ENCODE data around the gene SPOCK1. TPM values are rescaled to one million over a fixed set of nuclear protein-coding genes. Genes with fewer than 3 reads are reported as not detected.

Gene SPOCK1
- polyA plus RNA-seq, 2 of the 4 experiments (the other 2 are of a cell fraction): 28.9 to 40.8 TPM

DNA sequence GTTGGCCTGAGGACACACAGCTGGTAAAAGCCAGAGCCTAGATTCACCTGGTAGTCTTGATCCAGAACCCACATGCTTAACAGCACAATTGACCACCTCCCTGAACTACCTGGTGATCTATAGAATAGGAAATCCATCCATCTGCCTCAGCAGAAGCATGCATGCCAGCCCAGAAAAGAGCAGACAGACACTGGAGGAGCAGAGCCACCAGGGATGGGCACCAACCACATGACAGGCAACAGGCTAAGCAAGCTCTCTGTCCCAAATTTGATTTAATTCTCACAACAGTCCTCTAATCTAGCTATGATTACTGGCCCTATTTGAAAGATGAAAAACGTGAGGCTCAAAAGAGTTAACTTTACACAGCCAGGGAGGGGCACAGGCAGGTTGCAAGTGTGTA, 208.1 kb downstream of the SPOCK1 start:
- CTCF ChIA-PET: no interaction called here
- Histone ChIP-seq H3K4me3 (no peak overlapping the region), H3K4me2 (no peak overlapping the region), H3K4me1 (no peaks in the 10 kb centered on the region), H3K27ac (no peak overlapping the region), H3K9me3 (no peaks in the 10 kb centered on the region)
- DNase-seq (ENCODE audit: low read depth in 1 of 2, low spot score in 1 of 2) (no peak), FAIRE-seq (no peak), ATAC-seq (no peak)
- POLR2A ChIA-PET: no interaction called here
- no peak for TF ChIP-seq EP300 (IDR thresholded peaks at IDR 0.05)
- TF ChIP-seq RCOR1 (IDR thresholded peaks at IDR 0.05; ENCODE audit: low read depth, low read length): no peak
- no peak for TF ChIP-seq FOSL2 (IDR thresholded peaks at IDR 0.05)
- TF ChIP-seq FOSL2 (CRISPR knock-in tag; IDR thresholded peaks at IDR 0.05): no peak
- TF ChIP-seq CHD4 (IDR thresholded peaks at IDR 0.05; ENCODE audit: borderline replicate concordance): no peak
- TF ChIP-seq, protein P1, sequence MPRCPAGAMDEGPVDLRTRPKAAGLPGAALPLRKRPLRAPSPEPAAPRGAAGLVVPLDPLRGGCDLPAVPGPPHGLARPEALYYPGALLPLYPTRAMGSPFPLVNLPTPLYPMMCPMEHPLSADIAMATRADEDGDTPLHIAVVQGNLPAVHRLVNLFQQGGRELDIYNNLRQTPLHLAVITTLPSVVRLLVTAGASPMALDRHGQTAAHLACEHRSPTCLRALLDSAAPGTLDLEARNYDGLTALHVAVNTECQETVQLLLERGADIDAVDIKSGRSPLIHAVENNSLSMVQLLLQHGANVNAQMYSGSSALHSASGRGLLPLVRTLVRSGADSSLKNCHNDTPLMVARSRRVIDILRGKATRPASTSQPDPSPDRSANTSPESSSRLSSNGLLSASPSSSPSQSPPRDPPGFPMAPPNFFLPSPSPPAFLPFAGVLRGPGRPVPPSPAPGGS (IDR thresholded peaks at IDR 0.05): no peak
- TF ChIP-seq, protein P2, sequence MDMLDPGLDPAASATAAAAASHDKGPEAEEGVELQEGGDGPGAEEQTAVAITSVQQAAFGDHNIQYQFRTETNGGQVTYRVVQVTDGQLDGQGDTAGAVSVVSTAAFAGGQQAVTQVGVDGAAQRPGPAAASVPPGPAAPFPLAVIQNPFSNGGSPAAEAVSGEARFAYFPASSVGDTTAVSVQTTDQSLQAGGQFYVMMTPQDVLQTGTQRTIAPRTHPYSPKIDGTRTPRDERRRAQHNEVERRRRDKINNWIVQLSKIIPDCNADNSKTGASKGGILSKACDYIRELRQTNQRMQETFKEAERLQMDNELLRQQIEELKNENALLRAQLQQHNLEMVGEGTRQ (IDR thresholded peaks at IDR 0.05): no peak
- TF ChIP-seq, protein P3, sequence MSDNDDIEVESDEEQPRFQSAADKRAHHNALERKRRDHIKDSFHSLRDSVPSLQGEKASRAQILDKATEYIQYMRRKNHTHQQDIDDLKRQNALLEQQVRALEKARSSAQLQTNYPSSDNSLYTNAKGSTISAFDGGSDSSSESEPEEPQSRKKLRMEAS (IDR thresholded peaks at IDR 0.05): no peak
- TF ChIP-seq HOXA7 (CRISPR knock-in tag; IDR thresholded peaks at IDR 0.05): no peak
- no peak for TF ChIP-seq SMC3 (IDR thresholded peaks at IDR 0.05)
- no peak for TF ChIP-seq MYC (IDR thresholded peaks at IDR 0.05; ENCODE audit: borderline replicate concordance, low read length)
- TF ChIP-seq, protein P4, sequence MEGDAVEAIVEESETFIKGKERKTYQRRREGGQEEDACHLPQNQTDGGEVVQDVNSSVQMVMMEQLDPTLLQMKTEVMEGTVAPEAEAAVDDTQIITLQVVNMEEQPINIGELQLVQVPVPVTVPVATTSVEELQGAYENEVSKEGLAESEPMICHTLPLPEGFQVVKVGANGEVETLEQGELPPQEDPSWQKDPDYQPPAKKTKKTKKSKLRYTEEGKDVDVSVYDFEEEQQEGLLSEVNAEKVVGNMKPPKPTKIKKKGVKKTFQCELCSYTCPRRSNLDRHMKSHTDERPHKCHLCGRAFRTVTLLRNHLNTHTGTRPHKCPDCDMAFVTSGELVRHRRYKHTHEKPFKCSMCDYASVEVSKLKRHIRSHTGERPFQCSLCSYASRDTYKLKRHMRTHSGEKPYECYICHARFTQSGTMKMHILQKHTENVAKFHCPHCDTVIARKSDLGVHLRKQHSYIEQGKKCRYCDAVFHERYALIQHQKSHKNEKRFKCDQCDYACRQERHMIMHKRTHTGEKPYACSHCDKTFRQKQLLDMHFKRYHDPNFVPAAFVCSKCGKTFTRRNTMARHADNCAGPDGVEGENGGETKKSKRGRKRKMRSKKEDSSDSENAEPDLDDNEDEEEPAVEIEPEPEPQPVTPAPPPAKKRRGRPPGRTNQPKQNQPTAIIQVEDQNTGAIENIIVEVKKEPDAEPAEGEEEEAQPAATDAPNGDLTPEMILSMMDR (IDR thresholded peaks at IDR 0.05): no peak
- no peak for TF ChIP-seq SREBF2 (IDR thresholded peaks at IDR 0.05)
- TF ChIP-seq, protein P5, sequence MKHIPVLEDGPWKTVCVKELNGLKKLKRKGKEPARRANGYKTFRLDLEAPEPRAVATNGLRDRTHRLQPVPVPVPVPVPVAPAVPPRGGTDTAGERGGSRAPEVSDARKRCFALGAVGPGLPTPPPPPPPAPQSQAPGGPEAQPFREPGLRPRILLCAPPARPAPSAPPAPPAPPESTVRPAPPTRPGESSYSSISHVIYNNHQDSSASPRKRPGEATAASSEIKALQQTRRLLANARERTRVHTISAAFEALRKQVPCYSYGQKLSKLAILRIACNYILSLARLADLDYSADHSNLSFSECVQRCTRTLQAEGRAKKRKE (CRISPR knock-in tag; IDR thresholded peaks at IDR 0.05; ENCODE audit: low read depth): no peak
- TF ChIP-seq TP53 (CRISPR knock-in tag; IDR thresholded peaks at IDR 0.05): no peak
- no peak for TF ChIP-seq CEBPB (IDR thresholded peaks at IDR 0.05)
- TF ChIP-seq, protein P6, sequence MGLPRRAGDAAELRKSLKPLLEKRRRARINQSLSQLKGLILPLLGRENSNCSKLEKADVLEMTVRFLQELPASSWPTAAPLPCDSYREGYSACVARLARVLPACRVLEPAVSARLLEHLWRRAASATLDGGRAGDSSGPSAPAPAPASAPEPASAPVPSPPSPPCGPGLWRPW (IDR thresholded peaks at IDR 0.05): no peak
- TF ChIP-seq FOSB (CRISPR knock-in tag; IDR thresholded peaks at IDR 0.05): no peak
- TF ChIP-seq EHF (CRISPR knock-in tag; IDR thresholded peaks at IDR 0.05): no peak
- WGBS (ENCODE audit: missing lambda C conversion rate): 30% methylated on average over 1 of the region's 1 CpG

DNA sequence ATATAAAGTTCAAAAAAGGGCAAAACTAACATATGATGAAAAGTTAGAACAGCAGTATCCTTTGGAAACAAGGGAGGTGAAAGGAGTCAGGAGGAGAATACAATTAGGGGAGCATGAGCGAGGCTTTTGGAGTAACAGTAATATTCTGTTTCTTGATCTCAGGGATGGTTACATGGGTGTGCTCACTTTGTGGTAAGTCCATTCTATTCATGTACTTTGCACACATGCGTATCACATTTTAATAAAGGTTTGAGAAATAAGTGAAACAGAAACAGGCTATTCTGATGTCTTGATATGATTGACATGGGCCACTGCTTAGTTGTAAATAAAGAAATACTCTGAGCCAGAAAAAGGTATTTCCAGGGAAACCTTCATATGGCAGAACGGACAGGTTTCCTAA, 208.8 kb downstream of the SPOCK1 start:
- no peak overlapping the region for H3K27ac ChIP-seq
- H3K4me3 ChIP-seq: no peak overlapping the region
- no peak for TF ChIP-seq SMC3 (IDR thresholded peaks at IDR 0.05)
- no peak for TF ChIP-seq NPAS2 (CRISPR knock-in tag; IDR thresholded peaks at IDR 0.05; ENCODE audit: borderline replicate concordance)
- no peak for TF ChIP-seq CHD2 (IDR thresholded peaks at IDR 0.05; ENCODE audit: low read length, partially characterized antibody)
- no peak for TF ChIP-seq JUN (IDR thresholded peaks at IDR 0.05)
- TF ChIP-seq HOXA7 (CRISPR knock-in tag; IDR thresholded peaks at IDR 0.05): no peak
- no peak for TF ChIP-seq HOXB5 (CRISPR knock-in tag; IDR thresholded peaks at IDR 0.05)
- no peak for TF ChIP-seq ESRRA (IDR thresholded peaks at IDR 0.05; ENCODE audit: borderline replicate concordance, low read length)
- TF ChIP-seq, protein P3 (IDR thresholded peaks at IDR 0.05): no peak
- TF ChIP-seq ZNF302 (CRISPR knock-in tag; IDR thresholded peaks at IDR 0.05): no peak
- POLR2A ChIA-PET: no interaction called here
- CTCF ChIA-PET: no interaction called here
- DNase-seq (ENCODE audit: low read depth in 1 of 2, low spot score in 1 of 2) (no peak), FAIRE-seq (no peak), ATAC-seq (no peak)
- WGBS (ENCODE audit: missing lambda C conversion rate): 80% methylated on average over 3 of the region's 3 CpGs
- H3K4me2 ChIP-seq: no peak overlapping the region
- H3K4me1 ChIP-seq: no peaks in the 10 kb centered on the region
- H3K9me3 ChIP-seq: no peaks in the 10 kb centered on the region
